GM21825 (cell line): ENCODE results near the gene C12orf75.
"Not testable (repeated sequence)": the region's sequence is repeated elsewhere in the genome, so short reads cannot be mapped to it uniquely, and the experiment has no call there.

Source experiments
- ATAC-seq: cut with Tn5 transposase; IDR thresholded peaks from one replicate; pipeline ENCODE4 v1.9.1; 2021; ENCODE audit warnings: mild to moderate bottlenecking, moderate library complexity; ENCODE audit not compliant: unreplicated experiment

Gene C12orf75

GRCh38 chr12:105334582-105334981 is 4.1 kb downstream of the C12orf75 start:
- ATAC-seq = no peak

GRCh38 chr12:105335856-105336255 is 5.4 kb downstream of the C12orf75 start:
- ATAC-seq = no peak

- no peak for ATAC-seq
Measured at GRCh38 chr12:105336411-105336810, 5.9 kb downstream of the C12orf75 start.

- ATAC-seq = no peak
Measured at GRCh38 chr12:105337391-105337790, 6.9 kb downstream of the C12orf75 start.

- ATAC-seq = no peak
Measured at GRCh38 chr12:105338966-105339365, 8.5 kb downstream of the C12orf75 start.

GRCh38 chr12:105341010-105341409 is 10.5 kb downstream of the C12orf75 start:
- no peak for ATAC-seq

GRCh38 chr12:105341620-105342019 is 11.1 kb downstream of the C12orf75 start:
- ATAC-seq = not testable (repeated sequence)

- no peak for ATAC-seq
Measured at GRCh38 chr12:105342464-105342863, 12.0 kb downstream of the C12orf75 start.

GRCh38 chr12:105343836-105344235 is 13.3 kb downstream of the C12orf75 start:
- ATAC-seq = no peak

GRCh38 chr12:105347499-105347898 is 17.0 kb downstream of the C12orf75 start:
- ATAC-seq = no peak

GRCh38 chr12:105348142-105348541 is 17.7 kb downstream of the C12orf75 start:
- ATAC-seq = no peak

GRCh38 chr12:105348561-105348960 is 18.1 kb downstream of the C12orf75 start:
- no peak for ATAC-seq

- ATAC-seq = no peak
Measured at GRCh38 chr12:105349138-105349537, 18.6 kb downstream of the C12orf75 start.

GRCh38 chr12:105351523-105351922 is 21.0 kb downstream of the C12orf75 start:
- peak; percentile 49 for ATAC-seq

- peak; percentile 88 for ATAC-seq
Measured at GRCh38 chr12:105352052-105352451, 21.6 kb downstream of the C12orf75 start.

GRCh38 chr12:105352940-105353635 is 22.6 kb downstream of the C12orf75 start:
- ATAC-seq = no peak

- ATAC-seq = no peak
Measured at GRCh38 chr12:105355752-105356151, 25.3 kb downstream of the C12orf75 start.

GRCh38 chr12:105357162-105357691 is 26.7 kb downstream of the C12orf75 start:
- ATAC-seq = peak; percentile 74

- peak; percentile 46 for ATAC-seq
Measured at GRCh38 chr12:105358789-105359188, 28.3 kb downstream of the C12orf75 start.

GRCh38 chr12:105359856-105360255 is 29.4 kb downstream of the C12orf75 start:
- no peak for ATAC-seq

GRCh38 chr12:105363890-105364289 is 33.4 kb downstream of the C12orf75 start:
- ATAC-seq = no peak

GRCh38 chr12:105365231-105365630 is 34.7 kb downstream of the C12orf75 start:
- ATAC-seq = no peak
